Stomach (tissue), 4 donors: ENCODE data around the gene KCTD3.

Source experiments
- CTCF ChIP-seq, 7 experiments: fragments of 450-650 bp in 4 of 7; fragments of 200-600 bp in 3 of 7; sonication (generic) in 3 of 7; IDR thresholded peaks; one replicate each; pipeline ENCODE4 v1.5.1; 2016 to 2019; ENCODE audit warnings: antibody characterized with exemption in 7 of 7, control low read depth in 2 of 7, mild to moderate bottlenecking in 1 of 7
- EP300 ChIP-seq: sonication (generic); formaldehyde crosslinking; IDR thresholded peaks from one replicate; pipeline ENCODE4 v1.6.1; 2017; ENCODE audit warnings: antibody characterized with exemption
- POLR2A ChIP-seq, 4 donors: fragments of 450-650 bp; IDR thresholded peaks; one replicate each; pipeline ENCODE4 v1.6.1; 2016; ENCODE audit warnings: antibody characterized with exemption in 4 of 4, control low read depth in 2 of 4, mild to moderate bottlenecking in 1 of 4, moderate library complexity in 1 of 4
- POLR2AphosphoS5 ChIP-seq, 3 donors: sonication (generic); formaldehyde crosslinking; IDR thresholded peaks; one replicate each; pipeline ENCODE4 v1.6.1; 2016; ENCODE audit warnings: antibody characterized with exemption in 3 of 3

GRCh38 chr1:215651867-215652266 is 84.8 kb downstream of the KCTD3 start:
- TF ChIP-seq CTCF (IDR thresholded peaks at IDR 0.05) (no peak), POLR2AphosphoS5 (IDR thresholded peaks at IDR 0.05) (no peak), POLR2A (IDR thresholded peaks at IDR 0.05) (no peak), EP300 (no peak)
